ENCODE results near the gene TSGA10.
"Not testable (repeated sequence)": the region's sequence is repeated elsewhere in the genome, so short reads cannot be mapped to it uniquely, and the experiment has no call there.

Gene TSGA10

DNA sequence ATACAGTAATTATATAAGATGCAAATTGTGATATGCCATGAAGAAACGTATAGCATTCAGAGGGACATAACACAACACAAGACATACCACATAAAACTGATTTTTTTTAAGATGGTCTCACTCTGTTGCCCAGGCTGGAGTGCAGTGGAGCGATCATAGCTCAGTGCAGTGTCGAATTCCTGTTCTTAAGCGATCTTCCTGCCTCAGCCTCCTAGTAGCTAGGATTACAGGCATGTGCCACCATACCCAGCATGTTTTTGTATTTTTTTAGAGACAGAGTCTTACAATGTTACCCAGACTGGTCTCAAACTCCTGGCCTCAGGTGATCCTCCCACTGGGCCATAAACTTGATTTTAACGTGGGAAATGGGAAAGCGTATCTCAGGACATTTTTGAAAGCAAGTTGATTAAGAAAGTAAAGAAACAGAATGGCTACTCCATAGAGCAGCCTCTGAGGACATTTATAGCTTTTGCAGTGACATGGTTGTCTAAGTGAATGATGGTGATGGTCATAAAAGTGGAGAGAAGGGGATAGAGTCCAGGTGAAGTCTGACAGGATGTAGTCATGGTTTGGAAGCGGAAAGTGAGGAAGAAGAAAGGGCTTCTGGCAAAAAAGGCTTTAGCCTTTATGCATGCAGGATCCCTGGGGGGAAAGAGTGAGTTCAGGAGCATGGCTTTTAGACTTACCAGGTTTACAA lies 2.4 kb downstream of the TSGA10 start:
- no peak for DNase-seq (ENCODE audit: low spot score)

DNA sequence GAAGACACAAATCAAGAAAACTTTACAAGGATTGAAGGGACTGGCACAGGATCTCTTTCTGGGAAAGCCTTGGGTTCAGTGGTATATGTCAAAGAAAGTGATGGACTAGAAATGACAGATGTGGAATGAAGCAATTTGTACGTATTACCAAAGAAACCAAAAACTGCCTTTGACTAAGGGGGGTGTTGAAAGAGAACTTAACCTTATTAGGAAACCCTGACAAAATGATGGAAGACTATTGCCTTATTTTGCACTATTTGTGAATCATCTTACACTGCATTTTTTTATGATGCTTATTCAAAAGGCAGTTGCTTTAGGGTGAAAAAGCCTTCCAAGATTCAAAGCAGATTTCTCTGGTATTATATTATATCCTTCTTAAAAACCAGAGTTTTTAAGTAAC lies 4.0 kb downstream of the TSGA10 start:
- no peak for DNase-seq (ENCODE audit: low spot score)

DNA sequence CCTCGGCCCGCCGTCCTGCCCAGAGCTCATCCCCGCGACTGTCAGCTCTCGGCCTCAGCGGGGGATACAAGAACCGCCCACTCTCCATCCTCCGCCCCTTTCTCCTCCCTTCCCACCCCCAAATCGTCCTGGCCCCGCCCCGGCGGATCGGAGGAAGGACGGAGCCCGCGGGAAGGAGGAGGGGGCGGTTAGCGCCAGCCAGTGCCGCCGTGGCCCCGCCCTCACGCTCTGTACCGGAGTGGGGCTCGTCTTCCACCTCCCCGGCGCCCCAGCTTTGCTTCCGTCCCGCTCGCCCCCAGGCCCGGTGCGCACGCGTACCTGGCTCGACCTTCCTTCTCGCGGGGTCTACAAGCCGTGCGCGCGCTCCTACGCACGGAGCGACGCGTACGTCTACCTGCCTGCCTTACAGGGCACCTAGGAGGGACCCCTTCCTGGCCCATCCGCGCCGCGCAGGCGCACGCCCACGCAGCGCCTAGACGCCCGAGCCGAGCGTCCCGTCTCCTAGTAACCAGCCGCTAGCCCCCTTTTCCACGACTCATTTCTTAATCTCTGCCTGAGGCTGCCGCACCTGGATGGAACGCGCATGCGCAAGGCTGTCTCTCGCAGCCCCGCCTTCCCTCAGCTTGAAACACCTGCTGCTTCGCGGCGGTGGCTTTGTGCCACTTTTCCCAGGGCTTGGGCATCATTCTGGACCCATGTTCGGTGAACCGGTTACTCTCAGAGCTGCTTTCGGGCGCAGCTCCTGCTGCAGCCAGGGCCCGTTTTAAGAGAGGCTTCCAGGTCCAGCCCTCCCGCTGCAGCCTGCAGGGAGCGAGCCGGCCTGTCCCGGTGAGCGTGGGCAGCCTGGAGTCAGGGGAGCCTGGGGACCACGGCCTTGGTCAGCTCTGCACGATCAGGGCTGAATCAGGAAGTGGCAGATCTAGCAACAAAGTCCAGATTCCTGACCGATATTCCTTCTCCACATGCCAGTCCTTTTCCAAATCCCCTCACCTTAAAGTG lies 13.3 kb downstream of the TSGA10 start, which contains the start of gene C2orf15:
C2orf15 (plus strand) TSS at position 598 of the 999 bp plus-strand sequence. CDS start 8,852 bp downstream, outside the sequence.
- DNase-seq (ENCODE audit: low spot score), result peak; percentile 95

DNA sequence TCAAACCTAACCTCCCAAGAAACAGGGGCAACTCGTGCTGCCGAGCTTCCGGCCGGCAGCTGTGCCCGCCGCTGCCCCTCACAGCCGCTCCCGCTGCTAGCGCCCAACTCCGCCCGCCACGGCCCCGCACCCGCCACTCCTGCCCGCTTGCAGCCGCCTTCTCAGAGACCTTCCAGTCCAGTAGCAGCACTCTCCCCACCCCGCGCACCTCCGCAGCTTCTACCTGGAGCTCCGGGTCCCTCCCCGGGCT lies 14.0 kb downstream of the TSGA10 start:
- no peak for DNase-seq (ENCODE audit: low spot score)

DNA sequence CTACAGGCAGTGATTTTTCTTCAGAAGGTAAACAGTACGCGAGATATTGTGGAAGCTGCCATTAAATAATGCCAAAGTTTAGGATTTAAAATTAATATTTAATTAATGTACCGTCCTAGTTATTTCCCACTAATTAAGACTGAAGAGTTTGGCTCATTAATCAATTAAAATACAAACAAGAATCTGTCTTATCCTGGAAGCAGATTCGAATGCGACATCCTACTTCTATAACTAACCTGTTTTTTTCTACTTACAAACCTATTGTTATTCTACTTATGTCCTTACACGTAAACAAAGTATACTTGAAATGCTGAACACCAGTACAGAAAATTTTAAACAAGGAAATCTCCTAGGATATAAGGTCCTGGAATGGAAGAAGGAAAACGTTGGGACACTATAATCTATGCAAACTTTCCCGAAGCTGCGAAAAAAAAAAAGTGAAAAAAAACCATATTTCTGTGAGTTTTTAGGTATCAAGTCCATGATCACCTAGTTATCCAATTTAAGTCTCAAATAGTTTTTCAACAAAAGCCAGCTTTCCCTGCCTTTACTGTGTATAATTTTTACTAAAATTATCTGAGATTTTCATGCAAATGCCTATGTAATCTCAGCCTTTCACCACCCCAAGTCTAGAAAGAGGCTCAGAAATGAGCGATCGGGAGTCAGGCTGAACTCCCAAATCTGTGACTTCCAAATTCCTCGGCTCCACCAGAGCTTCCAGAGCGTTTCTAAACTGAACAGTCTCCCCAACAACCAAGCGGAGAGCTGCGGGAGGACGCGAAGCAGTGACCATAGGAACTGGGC lies 14.5 kb downstream of the TSGA10 start:
- DNase-seq (ENCODE audit: low spot score), result no peak

DNA sequence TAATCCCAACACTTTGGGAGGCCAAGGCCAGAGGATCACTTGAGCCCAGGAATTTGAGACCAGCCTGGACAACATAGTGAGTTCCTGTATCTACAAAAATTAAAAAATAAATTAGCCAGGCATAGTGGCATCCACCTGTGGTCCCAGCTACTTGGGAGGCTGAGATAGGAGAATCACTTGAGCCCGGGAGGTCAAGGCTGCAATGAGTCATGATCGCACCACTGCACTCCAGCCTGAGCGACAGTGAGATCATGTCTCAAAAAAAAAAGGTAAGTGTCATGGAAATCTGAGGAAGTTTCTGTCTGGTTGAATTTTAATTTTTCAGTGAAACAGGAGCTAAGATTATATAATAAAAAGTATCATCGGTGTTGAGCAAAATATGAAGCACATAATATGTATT lies 15.7 kb downstream of the TSGA10 start:
- no peak for DNase-seq (ENCODE audit: low spot score)

DNA sequence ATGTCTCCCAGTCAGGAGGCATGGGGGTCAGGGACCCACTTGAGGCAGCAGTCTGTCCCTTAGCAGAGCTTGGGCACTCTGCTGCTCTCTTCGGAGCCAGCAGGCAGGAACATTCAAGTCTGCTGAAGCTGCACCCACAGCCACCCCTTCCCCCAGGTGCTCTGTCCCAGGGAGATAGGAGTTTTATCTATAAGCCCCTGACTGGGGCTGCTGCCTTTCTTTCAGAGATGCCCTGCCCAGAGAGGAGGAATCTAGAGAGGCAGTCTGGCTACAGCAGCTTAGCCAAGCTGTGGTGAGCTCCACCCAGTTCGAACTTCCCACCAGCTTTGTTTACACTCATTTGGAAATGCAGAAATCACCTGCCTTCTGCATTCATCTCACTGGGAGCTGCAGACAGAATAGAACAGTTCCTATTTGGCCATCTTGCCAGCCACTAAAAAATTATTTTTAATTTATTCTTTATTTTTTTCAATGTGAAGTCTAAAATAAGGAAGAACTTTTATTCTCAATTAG lies 19.6 kb downstream of the TSGA10 start:
- DNase-seq (ENCODE audit: low spot score), result not testable (repeated sequence)

DNA sequence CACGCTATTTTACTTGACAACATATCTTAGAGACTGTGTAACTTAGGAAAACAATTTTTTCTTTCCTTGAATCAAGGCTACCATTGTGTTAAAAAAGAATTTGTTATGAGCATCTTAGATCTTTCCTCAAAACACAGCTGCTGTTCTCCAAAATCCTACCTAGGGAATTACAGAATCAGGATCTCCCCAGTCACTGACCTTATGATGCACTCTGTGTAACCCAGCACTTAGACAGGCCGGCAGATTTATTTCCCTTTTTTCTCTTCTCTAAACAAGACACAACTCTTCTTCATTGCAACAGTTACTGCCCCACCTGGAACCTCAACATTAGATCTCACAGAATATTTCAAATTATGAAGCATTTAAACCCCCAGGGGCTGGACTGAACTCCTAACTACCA lies 26.8 kb downstream of the TSGA10 start:
- DNase-seq (ENCODE audit: low spot score), result no peak

DNA sequence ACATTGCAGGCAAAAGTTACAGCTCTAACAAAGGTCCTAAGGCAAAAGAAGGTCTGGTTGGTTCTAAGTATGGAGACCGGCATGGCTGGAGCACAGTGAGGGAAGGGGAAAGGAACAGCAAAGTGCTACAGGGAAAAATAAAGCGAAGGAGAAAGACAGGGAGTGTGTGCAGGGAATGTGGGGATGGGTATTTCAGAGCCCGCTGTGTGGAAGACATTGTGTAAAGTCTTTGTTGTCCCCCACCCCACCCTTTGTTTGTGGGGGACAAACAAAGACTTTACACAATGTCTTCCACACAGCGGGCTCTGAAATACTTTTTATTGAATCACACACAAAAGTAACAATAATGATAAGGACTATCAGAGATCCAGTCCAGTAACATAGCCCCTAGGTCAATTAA lies 42.1 kb downstream of the TSGA10 start:
- no peak for DNase-seq (ENCODE audit: low spot score)

DNA sequence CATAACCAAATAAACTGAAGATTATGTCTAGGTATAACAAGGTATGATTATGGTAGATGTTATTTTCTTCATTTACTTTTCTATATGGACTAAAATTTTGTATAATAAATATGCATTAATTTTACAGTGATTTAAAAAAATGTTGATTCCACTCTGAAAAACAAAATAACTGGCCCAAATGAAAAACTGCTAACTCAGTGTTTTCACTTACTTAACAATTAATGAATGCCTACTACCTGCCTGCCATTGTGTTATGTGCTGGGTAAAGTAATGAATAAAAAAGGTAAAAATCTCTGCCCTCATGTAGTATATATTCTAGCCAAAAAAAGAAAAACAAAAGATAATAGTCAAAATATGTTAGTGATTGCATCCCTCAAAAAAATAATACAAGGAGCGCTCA lies 42.8 kb downstream of the TSGA10 start:
- DNase-seq (ENCODE audit: low spot score), result no peak

DNA sequence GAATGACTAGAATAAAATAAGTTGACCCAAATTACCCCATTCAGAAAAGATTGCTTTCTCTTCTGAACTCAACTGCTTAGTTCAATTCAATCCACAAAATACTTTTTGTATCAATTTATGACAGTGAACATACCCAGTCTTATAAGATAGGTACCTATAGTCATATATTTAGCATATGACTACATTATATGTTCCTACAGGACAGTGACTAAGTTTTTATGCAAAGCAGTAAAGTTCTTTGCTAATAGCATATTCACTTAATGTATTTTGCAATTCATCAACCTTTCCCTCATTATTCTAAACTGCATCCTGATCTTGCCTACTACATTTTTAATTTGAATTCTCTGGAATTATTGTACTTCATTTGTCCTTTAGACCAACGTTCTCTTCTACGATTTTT lies 43.5 kb downstream of the TSGA10 start:
- DNase-seq (ENCODE audit: low spot score), result no peak

DNA sequence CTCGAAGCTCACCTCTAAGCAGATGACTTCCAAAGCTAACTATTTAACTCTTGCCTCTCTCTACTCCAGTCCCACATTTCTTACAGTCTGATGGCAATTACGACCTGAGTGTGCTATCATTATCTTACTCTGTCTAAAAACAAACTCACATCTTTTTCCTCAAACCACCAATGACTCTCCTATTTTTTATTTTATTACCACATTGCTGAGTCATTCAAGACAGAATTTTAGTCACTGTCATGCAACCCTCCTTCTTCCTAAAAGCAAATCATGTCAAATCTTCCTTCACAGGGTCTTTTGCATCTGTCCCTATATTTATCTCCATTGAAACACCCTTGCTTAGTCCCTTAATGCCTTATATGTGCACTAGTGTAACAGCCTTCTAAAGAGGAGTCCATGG lies 47.8 kb downstream of the TSGA10 start:
- DNase-seq (ENCODE audit: low spot score), result peak; percentile 7

DNA sequence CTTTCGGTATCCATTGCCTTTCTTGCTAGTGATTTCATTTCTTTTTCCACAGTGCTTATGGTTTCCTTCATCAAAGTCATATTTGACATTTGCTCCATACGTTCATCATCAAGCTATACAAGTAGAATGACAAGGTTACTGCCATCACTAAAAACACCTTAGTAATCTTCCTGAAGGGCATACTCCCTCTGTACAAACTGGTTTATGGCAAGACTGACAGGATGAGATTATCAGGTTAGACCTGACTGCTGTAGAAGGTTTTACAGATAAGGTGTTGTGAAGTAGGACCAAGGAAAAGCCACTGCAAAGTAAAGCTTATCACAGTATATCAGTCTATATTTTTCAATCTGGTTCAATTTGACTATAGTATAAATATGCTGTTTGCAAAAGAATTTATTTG lies 50.7 kb downstream of the TSGA10 start:
- no peak for DNase-seq (ENCODE audit: low spot score)

DNA sequence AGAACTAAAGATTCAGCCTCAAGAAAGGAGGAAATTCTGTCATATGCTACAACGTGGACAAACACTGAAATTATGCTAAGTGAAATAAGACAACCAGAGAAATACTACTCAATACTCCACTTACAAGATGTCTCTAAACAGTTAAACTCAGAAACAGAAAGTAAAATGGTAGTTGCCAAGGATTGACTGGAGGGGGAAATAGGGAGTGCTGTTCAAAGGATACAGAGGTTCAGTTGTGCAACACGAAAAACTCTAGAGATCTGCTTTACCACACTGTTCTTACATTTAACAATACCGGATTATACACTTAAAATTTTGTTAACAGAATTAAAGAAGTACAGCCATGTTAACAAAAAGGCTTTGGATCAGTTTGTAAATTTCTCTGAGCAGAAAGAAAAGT lies 53.0 kb downstream of the TSGA10 start:
- DNase-seq (ENCODE audit: low spot score), result no peak

DNA sequence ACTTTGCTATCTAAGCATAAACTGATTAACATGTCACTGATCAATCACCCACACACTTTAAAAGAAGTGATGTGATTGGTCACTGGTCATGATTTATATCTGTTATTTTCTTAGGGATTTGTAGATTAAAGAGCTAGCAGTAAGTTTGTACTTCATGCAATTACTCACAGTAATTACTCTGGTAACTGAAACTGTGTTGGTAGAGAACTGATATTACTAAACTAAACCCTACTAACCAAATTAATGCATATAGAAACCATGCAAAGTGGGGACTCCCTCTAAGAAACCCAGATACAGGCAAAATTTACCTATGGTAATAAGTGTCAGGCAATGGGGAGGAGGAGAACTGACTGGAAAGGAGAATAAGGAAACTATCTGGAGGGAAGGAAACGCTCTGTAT lies 58.0 kb downstream of the TSGA10 start:
- DNase-seq (ENCODE audit: low spot score), result peak; percentile 12

DNA sequence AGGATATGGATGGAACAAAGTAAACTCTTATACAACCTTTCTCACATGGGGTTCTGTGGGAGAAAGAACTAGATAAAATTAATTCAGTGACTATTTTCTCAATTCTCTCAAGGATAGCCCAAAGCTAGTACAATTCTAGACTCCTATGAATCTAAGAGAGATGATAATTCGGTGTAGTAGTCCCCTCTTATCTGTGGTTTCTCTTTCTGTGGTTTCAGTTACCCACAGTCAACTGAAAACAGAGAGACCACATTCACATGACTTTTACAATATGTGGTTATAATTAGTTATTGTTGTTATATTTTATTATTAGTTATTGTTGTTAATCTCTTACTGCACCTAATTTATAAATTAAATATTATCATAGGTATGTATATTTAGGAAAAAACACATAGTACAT lies 66.7 kb downstream of the TSGA10 start:
- DNase-seq (ENCODE audit: low spot score), result no peak

DNA sequence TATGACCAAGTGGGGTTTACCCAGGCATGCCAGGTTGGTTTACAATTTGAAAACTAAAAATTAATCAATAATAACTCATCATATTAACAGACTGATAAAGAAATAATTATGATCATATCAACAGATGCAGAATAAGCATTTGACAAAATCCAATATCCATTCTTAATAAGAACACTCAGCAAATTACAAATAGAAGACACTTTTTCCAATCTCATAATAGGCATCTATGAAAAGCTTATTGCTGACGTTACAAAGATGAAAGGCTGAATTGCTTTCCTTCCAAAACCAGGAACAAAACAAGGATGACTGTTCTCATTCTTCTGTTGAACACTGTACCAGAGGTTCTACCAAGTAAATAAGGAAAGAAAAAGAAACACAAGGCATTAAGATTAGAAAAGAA lies 68.4 kb downstream of the TSGA10 start:
- DNase-seq (ENCODE audit: low spot score), result no peak

DNA sequence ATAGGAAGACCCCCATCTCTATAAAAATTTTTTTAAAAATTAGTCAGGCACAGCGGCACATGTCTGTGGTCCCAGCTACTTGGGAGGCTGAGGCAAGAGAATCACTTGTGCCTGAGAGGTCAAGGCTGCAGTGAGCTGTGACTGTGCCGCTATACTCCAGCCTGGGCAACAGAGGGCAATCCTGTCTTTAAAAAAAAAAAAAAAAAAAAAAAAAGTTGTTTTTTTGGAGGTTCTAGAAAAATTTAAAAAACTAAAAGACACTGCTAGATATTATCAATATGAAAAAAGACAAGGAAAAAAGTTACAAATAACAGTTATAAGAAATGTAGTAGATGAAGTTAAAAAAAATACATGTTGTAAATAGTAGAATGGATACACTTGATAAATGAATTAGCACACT lies 69.3 kb downstream of the TSGA10 start:
- DNase-seq (ENCODE audit: low spot score), result no peak

DNA sequence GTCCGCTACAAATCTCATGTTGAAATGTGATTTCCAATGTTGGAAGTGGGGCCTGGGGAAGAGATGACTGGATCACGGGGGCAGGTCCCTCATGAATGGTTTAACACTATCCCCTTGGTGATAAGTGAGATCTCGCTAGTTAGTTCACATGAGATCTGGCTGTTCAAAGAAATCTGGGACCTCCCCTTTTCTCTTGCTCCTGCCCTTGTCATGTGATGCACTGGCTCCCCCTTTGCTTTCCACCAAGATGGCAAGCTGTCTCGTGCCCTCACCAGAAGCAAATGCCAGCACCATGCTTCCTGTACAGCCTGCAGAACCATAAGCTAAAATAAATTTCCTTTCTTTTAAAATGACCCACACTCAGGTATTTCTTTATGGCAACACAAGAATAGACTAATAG lies 70.5 kb downstream of the TSGA10 start:
- DNase-seq (ENCODE audit: low spot score), result no peak

DNA sequence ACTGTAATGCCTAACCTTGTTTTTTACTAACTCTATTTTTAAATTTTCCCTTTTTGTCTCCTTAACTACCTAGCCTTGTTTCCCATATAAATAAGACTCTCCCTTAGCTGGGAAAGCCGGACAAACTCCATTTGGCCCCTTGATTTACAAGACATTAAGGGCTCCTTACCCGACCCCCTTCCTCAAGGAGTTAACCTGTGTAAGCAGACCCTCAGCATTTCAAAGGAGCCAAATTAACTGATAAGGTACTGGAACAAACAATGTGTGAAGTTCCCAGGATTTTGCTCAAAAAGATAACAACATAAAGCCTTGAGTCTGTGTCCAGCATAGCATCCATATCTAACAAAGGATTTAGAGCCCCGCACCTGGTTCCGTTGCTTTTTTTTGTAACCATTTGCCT lies 72.9 kb downstream of the TSGA10 start:
- DNase-seq (ENCODE audit: low spot score), result no peak

DNA sequence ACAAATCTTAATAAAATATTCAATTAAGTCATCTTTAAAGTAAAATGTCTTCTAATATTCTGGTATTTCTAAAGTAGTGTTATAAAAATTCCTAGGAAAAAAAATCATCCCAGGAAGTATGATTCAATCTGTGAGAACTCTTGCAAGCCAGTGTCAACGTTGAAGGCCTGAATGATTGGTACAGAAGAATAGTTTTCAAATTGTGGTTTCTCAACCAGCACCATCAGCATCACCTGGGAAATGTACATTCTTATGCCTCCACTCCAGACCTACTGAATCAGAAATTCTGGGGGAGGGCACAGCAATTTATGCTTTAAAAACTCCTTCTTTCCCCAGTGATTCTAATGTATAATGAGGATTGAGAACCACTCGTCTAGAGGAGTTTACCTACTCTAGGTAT lies 75.5 kb downstream of the TSGA10 start:
- DNase-seq (ENCODE audit: low spot score), result no peak

DNA sequence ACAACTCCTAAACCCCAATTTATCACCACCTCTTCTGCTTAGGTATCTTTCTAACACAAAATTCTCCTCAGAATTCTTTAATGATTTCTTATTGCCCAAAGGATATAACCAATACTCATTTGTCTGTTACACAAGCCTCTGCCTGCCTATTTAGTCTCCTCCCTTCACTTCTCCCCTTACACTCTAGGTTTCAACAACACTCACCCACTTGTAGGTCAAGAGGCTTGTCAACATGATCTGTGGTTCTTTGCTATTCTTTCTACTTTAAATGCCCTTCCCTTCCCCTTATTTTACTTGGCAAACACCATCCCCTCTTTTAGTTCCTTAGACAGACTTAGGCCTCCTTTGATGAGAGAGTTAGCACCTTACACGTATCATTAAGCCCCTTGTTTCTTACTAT lies 82.2 kb downstream of the TSGA10 start:
- no peak for DNase-seq (ENCODE audit: low spot score)

Measured in activated CD4-positive, alpha-beta T cell treated with anti-CD3 and anti-CD28 coated beads, Interleukin-2, Interleukin-4, amounts not matched to agents 100 ng/mL and 50 ng/mL, durations not matched to agents 16 hours and 8 hours (primary cell).